GM21786 (cell line): ENCODE results near the gene UBE2O.

Source experiments
- ATAC-seq: cut with Tn5 transposase; IDR thresholded peaks from one replicate; pipeline ENCODE4 v1.9.1; 2021; ENCODE audit not compliant: unreplicated experiment

UBE2O gene

DNA sequence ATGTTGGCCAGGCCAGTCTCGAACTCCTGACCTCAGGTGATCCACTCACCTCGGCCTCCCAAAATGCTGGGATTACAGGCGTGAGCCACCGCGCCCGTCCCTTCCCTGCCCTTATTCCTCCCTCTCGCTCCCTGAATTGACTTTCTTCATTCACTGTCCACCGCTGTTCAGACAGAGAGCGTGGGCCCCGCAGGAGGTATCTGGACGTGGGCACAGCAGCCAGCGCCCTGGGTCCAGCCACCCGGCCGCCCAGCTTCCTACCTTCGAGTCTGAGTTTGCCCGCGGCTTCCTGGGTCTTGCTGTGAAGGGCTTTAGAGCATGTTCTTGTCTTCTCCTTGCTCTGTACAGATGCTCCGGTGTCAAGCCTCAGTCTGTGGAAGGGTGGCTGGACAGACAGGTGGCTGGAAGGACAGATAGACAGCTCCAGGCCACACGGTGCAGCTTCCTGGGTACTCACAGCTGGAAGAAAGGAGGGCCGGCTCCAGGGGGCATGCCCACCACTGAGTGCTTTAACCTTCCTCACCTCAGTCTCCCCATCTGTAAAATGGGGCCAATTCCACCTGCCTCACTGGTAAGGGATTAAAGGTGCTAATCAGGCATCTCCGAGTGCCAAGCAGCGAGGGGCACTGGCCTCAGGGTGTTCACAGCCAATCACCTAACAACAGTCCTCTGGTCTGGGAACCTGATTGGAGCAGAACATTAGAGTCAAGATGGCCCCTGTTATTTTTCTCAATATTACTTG, 34.7 kb upstream of the UBE2O start:
- ATAC-seq: no peak

DNA sequence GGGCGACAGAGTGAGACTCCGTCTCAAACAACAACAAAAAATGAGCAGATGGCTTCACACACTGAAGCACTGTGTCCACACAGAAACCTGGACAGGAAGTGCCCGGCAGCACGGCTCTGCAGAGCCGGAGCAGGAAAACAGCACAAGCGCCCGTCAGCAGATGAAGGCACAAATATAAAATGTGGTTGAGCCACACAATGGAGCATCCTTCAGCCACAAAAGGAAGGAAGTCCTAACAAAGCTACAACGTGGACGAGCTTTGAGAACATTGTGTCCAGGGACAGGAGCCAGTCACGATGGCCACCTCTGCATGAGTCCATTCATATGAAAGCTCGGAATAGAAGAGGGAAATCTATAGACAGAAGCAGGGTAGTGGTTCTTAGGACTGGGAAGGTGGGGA, 32.6 kb upstream of the UBE2O start:
- ATAC-seq: no peak

DNA sequence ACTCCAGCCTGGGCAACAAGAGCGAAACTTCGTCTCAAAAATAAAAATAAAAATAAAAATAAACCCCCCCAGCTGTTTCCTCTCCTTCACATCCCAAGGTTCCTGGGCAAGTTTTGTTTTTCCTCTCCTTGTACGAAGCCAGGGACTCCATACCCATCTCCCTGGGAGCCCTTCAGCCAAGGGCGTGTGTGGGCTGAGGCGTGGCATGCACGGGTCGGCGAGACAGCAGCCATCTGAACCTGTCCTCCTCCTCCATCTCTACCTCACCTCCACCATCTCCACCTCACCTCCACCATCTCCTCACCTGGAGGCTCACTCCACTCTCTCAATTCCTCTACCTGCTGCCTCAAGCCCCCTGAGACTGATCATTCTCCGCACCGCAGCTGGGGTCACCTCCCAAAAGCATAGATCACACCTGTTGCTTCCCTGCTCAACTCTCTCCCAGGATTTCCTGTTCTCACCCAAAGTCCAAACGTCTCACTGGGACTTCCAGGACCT, 31.3 kb upstream of the UBE2O start:
- ATAC-seq: no peak

DNA sequence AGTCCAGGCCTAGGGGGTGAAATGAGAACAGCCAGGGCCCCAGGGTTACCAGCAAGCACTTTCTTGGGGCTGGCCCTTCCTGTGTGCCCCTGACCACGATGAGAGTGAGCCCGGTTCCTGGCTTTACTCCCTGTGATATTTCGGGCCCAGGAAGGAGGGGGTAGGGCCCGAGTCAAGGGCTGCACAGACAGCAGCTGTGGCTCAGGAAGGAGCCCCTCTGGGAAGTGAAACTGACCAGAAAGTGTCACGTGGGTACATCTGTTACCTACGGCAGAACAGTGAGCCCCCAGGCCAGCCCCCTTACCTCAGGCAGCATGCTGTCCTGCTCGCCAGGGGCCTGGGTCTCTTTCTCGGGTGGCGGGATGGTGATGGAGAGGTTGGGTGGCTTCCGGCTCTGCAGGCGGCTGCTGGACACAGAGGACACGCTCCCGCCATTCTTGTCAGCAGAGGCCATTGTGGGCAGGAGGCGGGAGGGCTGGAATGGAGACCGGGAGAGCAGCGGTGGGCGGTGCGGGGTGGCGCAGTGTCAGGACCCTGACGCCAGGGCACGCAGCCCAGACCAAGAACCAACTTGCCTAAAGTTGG, 28.2 kb upstream of the UBE2O start:
- ATAC-seq: peak; percentile 66

DNA sequence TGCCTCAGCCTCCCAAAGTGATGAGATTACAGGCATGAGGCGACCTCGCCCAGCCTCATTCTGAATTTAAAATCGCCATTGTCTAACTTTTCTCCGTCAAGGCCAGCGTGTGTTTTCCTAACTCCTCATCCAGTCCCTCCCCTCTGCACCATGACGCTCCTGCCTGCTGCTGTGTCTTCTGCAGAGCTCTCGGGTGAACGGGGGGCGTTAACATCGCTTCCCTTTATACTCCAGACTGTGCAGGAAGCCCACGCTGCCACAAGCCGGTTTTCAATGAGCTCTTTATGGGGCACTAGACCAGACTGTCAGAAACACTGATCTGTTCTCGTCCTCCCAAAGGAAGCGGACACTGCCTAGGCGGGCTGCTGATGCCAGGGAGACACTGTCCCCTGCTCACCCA, 27.7 kb upstream of the UBE2O start:
- ATAC-seq: peak; percentile 14

DNA sequence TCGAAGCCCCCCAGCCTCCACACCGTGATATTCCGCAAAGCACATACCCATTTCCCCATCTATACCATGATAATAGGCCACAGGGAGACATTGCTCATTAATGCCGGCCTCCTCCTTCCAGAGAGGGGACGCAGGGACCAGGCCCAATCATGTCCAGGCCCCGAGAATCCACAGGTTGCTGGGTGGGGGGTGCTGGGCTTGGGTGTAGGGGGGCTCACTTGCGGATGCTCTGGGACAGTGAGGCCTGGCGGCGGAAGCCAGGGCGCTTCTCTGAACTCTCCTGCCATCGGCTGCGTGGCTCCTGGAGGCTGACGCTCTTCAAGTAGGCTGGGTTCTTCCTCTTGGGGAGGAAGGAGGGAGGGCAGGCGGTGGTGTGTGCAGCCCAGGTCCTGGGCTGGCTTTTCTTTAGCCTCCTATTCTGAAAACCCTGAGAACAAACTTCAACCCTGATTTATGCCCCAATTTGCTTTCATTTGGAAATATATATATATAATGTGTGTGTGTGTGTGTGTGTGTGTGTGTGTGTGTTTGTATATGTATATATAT, 26.6 kb upstream of the UBE2O start:
- ATAC-seq: no peak

DNA sequence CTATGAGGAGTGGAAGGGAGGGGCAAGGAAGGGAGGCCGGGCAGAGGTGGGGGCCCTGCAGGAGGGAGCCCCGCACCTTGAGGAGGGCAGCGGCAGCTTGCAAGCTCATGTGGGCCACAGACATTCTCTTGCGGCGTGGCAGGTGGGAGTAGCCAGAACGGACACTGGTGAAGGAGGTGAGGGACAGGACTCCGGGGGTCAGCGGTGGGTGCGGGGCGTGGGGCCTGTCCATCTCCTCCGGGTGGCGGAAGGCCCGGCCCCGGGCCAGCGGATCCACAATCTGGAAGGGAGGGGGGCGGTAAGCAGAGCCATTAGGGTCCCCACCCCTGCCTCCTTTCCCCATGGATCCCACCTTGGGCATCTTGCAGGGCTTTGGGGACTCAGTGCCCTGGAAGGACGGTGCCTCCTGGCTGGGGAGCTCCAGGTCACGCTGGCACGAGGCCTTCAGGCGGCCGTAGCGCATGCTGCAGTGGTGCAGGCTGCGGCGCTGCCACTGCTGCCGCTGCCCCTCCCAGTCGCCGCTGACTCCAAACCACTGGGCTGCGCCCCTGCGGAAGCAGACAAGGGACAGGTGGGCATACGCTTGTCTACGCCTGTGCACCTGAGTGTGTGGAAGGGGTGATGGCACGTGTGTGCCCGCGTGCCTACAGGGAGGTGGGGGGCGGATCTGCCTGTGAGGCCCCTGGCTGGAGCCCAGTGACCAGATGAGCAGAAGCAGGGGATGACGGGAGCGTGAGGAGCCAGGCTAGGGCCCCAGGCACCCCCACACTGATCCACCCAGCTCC, 26.0 kb upstream of the UBE2O start:
- no peak for ATAC-seq

DNA sequence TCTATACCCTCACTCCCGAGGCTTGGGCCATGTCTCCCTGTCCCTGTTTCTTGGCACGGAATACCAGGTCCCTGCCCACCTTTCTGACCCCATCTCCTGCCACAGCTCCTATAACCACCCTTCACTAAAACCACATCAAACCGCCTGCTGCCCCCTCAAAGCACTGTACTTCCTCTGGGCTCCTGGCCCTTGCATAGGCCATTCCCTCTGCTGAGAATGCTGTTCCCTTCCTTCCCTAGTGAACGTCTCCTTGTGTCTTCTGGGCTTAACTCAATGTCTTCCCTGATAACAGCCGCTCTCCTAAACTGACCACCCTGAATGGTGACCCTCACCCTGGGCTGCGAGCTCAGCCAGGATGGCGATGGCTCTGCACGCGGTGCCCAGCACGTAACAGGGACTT, 25.1 kb upstream of the UBE2O start:
- no peak for ATAC-seq

DNA sequence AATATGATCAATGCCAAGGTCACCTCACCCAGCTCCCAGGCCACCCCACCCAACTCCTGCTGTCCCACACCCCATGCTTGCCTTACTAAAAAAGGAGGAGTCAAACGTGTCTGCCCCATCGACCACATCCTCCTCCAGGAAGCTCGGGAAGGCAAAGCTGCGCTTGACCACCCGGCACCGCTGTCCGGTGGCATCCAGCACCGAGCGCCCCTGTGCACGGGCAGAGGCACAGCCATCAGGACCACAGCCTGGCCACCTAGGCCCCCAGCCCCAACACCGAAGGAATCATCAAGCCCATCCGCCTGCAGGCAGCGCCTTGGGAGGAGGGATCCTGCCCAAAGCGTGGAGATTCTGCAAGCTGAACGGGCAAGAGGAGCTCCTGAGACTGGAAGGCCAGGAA, 24.6 kb upstream of the UBE2O start:
- ATAC-seq: no peak

DNA sequence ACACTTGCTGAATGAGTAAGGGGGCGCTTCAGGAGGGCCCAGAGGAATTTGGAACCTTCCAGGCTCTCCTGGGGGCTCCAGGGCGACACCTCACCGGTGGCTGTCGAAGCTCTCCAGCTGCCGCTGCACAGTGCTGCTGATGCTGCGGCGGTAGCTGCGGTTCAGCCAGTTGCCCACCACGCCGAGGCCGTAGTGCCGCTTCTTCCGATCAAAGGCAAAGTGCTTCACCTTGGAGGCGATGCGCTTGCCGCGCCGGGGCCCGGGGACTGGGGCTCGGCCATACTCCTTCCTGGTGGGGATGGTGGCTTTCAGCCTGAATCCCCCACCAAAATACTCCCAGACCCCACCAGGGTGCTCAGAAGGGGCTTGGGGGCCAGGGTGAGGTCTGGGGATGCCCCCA, 23.8 kb upstream of the UBE2O start:
- ATAC-seq: no peak

DNA sequence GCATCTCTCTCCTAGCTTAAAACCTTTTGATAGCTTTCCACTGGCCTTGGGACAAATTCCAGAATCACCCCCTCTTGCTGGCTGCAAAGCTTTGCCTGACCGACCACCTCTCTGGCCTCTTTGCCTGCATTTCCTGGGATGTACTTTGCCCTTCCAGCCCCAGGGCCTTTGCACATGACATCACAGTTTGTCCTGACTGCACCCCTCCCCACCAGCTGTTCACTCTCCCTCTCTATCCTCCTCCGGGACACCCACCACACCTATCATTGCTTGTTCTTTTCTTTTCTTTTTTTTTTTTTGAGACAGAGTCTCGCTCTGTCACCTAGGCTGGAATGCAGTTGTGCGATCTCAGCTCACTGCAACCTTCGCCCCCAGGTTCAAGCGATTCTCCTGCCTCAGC, 22.4 kb upstream of the UBE2O start:
- ATAC-seq: no peak

DNA sequence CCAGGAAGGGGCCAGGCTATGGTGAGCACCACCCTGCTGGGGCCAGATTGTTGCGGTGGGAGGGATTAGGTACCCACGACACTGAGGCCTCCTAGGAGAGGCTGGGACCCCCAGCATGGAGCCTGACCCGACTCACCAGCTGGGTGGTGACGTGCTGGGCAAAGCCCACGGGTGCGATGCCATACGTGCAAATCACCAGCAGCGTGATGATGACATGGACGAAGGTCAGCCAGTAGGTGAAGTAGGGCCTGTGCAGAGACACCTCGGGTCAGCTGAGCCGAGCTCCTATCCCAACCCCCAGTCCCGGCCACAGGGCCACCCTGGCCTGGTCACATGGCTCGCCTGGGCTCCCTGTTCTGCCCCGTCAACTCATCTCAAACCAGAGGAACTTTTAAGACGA, 21.9 kb upstream of the UBE2O start:
- no peak for ATAC-seq

DNA sequence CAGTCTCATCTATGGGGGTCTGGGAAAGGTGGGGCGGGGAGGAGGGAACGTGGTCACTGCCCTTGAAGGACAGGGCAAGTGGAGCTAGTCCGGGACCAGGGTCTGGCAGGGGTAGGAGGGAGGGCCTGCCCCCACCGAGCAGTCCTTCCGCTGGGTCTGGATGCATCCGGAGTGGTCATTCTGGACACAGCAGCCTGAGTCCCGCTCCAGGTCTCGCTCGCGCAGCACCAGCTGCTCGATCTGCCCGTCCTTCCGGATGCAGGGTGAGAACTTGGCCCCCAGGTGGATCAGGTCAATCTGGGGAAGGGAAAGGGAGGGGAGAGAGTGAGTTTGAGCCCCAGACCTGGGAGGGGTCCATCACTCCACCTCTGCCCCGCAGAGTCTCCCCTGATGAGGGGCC, 21.3 kb upstream of the UBE2O start:
- ATAC-seq: no peak

DNA sequence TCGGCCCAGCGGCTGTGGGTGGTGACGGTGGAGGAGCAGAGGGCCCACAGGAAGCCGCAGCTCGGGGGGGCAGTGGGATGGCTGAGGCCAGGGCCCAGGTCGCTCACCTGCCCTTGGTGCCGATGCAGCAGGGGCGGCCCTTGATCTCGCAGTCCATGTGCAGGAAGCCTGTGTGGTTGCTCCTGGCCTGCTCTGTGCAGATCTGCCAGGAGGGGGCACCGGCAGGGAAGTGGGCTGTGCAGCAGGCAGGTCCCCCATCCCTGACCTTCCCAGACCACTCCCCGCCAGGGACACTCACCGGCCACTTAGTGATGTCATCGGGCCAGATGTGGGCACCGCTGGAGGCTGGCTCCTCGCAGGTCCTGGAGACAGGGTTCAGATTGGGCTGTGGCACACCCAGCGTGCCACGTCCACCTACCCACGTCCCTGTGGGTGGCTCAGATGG, 20.6 kb upstream of the UBE2O start:
- no peak for ATAC-seq

DNA sequence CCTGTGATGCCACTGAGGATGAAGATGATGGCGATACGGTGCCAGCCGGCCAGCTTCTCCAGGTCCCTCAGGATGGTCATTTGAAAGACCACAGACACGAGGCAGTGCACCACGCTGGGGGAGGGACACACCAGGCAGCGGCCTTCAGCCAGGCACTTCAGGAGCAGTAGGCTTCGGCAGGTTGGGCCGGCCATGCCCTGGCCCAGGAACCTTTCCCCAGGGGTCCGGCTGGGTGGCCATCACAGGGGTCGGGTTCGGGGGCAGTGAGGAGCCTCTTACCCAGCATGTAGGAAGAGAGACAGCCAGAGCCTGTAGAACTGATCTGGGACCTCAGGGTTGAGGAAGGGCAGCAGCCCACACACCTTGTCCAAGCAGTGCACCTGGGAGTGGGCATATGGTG, 19.8 kb upstream of the UBE2O start:
- ATAC-seq: no peak

DNA sequence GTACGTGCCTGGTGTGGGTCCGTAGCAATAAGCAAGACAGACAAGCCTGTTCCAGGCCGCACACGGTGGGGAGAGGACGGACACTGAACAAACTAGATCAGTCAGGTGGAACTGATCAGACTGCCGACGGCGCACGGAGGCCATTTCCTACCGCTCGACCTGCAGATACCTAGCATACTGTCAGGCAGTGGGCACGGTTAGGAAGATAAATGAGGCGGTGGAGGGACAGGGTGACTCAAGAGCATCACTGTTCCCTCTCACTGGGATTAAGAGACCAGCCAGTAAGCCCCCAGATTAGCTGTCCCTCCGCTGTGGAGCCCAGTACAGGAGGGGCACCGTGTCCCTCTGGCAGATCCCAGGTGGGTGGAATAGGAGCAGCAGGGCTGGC, 19.3 kb upstream of the UBE2O start:
- no peak for ATAC-seq

DNA sequence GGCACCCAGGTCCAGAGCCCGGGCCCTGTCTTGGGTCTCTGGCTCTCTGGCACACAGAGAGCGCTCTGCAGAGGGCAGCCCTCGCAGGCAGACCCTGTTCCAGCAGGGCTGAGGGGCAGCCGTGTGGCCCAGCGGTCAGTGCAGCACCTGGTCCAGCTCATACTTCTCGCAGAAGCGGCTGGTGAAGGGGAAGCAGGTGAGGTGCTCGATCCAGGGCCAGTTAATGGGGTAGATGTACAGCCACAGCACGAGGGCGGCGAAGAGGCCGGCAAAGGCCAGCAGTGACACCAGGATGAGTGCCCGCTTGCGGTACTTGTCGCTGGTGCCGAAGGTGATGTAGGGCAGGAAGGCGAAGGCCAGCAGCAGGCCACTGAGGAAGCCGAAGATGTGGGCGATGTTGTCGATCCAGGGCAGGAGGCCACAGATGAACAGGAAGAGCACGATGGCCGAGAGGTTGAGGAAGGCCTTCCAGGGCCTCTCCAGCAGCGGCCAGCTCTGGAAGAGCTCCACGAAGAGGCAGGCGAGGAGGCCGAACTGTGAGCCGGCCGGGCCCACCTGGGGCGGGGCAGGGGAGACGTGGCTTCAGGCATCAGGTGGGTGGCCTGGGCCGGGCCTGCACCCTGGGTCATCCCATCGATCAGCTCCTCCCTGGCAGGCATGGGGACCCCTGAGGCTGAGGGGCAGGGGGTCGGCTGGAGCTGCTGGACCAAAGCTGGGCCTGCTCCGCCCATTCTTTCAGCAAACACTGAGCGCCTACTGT, 18.7 kb upstream of the UBE2O start:
- ATAC-seq: no peak

DNA sequence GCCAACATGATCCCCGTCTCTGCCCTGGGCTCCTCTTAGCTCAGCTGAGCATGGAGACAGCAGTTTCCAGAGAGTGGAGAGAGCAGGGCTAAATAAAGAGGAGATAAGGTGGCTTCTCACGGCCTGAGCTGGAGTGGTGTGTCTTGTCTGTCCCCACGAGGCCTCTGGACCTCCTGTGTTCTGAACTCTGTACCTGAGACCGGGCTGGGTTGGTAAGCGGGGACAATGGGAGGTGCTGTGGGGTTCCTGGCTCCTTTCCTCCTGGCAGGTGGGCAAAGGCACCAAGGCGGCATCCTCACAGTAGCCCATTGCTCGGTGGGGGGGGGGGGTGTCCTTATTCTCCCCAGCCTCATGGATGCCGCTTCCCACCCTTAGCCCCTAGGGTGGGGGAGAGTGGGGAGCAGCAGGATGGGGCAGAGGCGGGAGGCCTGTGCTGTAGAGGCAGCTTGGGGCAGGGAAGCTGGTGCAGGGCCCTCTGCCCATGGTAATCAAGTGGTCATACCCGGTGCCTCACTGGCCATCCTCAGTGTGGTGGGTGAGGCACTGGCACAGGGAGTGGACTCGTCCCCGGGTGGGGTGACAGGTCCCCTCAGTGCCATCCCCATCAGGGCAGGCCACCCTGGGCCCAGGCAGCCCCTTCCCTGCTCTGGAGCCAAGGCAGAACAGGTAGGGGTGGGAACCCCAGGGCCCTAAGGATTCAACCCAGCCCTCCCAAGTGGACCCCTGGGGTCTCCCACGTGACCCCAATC, 17.2 kb upstream of the UBE2O start:
- ATAC-seq: no peak

DNA sequence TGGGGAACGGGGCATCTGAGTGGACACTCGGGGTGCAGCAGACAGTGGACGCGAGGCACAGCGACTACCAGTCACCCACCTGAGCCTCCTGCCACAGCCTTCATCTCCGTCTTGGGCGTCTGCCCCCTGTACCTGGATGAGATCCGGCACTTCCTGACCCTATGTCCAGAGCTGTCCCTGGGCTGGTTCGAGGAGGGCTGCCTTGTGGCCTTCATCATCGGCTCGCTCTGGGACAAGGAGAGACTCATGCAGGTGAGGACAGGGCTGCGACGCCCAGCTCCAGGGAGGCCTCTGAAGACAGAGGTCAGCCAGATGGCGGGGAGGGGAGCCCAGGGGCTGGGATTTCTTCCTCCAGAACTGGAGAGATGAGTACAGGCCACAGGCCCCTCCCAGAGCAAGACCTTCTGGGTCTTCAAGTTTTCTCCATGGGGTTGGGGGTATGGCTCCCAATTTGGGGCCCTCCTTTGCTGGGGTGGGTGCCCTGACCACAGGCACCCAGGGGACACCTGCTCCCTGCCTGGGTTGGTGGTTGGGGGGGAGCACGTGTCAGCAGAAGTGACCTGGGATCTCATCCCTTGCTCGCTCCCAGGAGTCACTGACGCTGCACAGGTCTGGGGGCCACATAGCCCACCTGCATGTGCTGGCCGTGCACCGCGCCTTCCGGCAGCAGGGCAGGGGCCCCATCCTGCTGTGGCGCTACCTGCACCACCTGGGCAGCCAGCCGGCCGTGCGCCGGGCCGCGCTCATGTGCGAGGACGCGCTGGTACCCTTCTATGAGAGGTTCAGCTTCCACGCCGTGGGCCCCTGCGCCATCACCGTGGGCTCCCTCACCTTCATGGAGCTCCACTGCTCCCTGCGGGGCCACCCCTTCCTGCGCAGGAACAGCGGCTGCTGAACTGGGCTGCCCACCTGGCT, 16.4 kb upstream of the UBE2O start:
- no peak for ATAC-seq
